H1 (cell line): ENCODE data around the gene DNAAF8. TPM values are rescaled to one million over a fixed set of nuclear protein-coding genes. Genes with fewer than 3 reads are reported as not detected.

Source experiments
- ATF2 ChIP-seq: IDR thresholded peaks from 2 replicates; pipeline ENCODE4 v1.6.1; 2012; ENCODE audit warnings: low read length, inconsistent platforms
- BACH1 ChIP-seq: IDR thresholded peaks from 2 replicates; pipeline ENCODE4 v1.6.1; 2012; ENCODE audit warnings: low read length, improper control_type of control experiment
- CHD1 ChIP-seq: IDR thresholded peaks from 2 replicates; pipeline ENCODE4 v1.6.1; 2012; ENCODE audit warnings: low read depth, low read length, improper control_type of control experiment
- CHD2 ChIP-seq: IDR thresholded peaks from 2 replicates; pipeline ENCODE4 v1.6.1; 2012; ENCODE audit warnings: low read length, improper control_type of control experiment
- CREB1 ChIP-seq: IDR thresholded peaks from 2 replicates; pipeline ENCODE4 v1.6.1; 2012; ENCODE audit warnings: inconsistent platforms
- E2F6 ChIP-seq: IDR thresholded peaks from 2 replicates; pipeline ENCODE4 v1.6.1; 2012; ENCODE audit warnings: inconsistent platforms
- EP300 ChIP-seq, 2 experiments: IDR thresholded peaks; 1 replicate in 1 of 2; 2 replicates in 1 of 2; pipeline ENCODE4 v1.6.1; 2011 to 2012; ENCODE audit warnings: low read depth in 2 of 2, low read length in 2 of 2, mild to moderate bottlenecking in 2 of 2, borderline replicate concordance in 1 of 2, inconsistent platforms in 1 of 2, moderate library complexity in 1 of 2
- KDM4A ChIP-seq: IDR thresholded peaks from one replicate; pipeline ENCODE4 v1.7.1; 2012; ENCODE audit warnings: low read depth, mild to moderate bottlenecking, moderate library complexity, low read length, inconsistent platforms; ENCODE audit not compliant: severe bottlenecking
- MAX ChIP-seq: IDR thresholded peaks from 2 replicates; pipeline ENCODE4 v1.6.1; 2012; ENCODE audit warnings: inconsistent platforms
- PHF8 ChIP-seq: fragments of 200-600 bp; sonication (generic); conservative IDR thresholded peaks from 2 replicates; pipeline ENCODE4 v1.7.1; 2012; ENCODE audit warnings: low read depth, mild to moderate bottlenecking, inconsistent platforms, low read length, moderate library complexity
- RNF2 ChIP-seq: fragments of 200-900, 300-1000 bp; sonication (generic); IDR thresholded peaks from 2 replicates; pipeline ENCODE4 v1.7.1; 2016; ENCODE audit warnings: borderline replicate concordance, low read depth, mild to moderate bottlenecking, antibody characterized with exemption, low read length; ENCODE audit not compliant: poor library complexity, severe bottlenecking; ENCODE audit errors: missing control alignments
- SAP30 ChIP-seq: fragments of 300-600 bp; sonication (generic); IDR thresholded peaks from 2 replicates; pipeline ENCODE4 v1.7.1; 2012; ENCODE audit warnings: low read length, moderate library complexity, mild to moderate bottlenecking, inconsistent platforms; ENCODE audit not compliant: insufficient read depth, insufficient replicate concordance
- SP1 ChIP-seq: IDR thresholded peaks from 2 replicates; pipeline ENCODE4 v1.6.1; 2011; ENCODE audit warnings: low read depth, low read length
- SP2 ChIP-seq: IDR thresholded peaks from 2 replicates; pipeline ENCODE4 v1.6.1; 2012; ENCODE audit warnings: mild to moderate bottlenecking, low read length, inconsistent platforms
- SUZ12 ChIP-seq: fragments of 200-600 bp; sonication (generic); IDR thresholded peaks from 2 replicates; pipeline ENCODE4 v1.6.1; 2012; ENCODE audit warnings: mild to moderate bottlenecking, inconsistent platforms, low read length, moderate library complexity, mixed read lengths
- TAF1 ChIP-seq: IDR thresholded peaks from 2 replicates; pipeline ENCODE4 v1.6.1; 2011; ENCODE audit warnings: mild to moderate bottlenecking, low read depth, low read length
- TAF7 ChIP-seq: optimal IDR thresholded peaks from 2 replicates; pipeline ENCODE3; 2011; ENCODE audit warnings: low read depth, mild to moderate bottlenecking, inconsistent platforms, low read length, moderate library complexity, borderline replicate concordance
- TEAD4 ChIP-seq: IDR thresholded peaks from 2 replicates; pipeline ENCODE4 v1.6.1; 2012; ENCODE audit warnings: low read depth, low read length, inconsistent platforms, mixed read lengths
- USF2 ChIP-seq: IDR thresholded peaks from 2 replicates; pipeline ENCODE4 v1.6.1; 2011; ENCODE audit warnings: low read length, improper control_type of control experiment
- ZNF274 ChIP-seq: IDR thresholded peaks from 2 replicates; pipeline ENCODE4 v1.7.0; 2012; ENCODE audit warnings: low read length, borderline replicate concordance; ENCODE audit errors: extremely low read depth
- polyA plus RNA-seq, 7 experiments: library from polyadenylated mRNA; depleted of rRNA in 3 of 7; stranded (reverse) in 5 of 7; unstranded in 2 of 7; fragments of >200 nt in 5 of 7; fragments of 200-250 nt in 2 of 7; gene quantifications; 1 replicate in 5 of 7; 2 replicates in 1 of 7; 4 replicates in 1 of 7; pipeline versions ENCODE4 v1.2.1 to v1.2.3, GENCODE V29; 2011 to 2013; ENCODE audit warnings: missing spikeins in 2 of 7, mixed read lengths in 2 of 7
- total RNA-seq: library from RNA; stranded (reverse); fragmentation: NEBNext Ultra II Directional; extraction: Animal tissue kit (Norgen Biotek cat#: 25700); gene quantifications from 2 replicates; pipeline ENCODE4 v1.2.1, GENCODE V29; 2021

The DNAAF8 gene
- total and polyA plus RNA-seq, 2 of the 8 experiments (the other 6 are each of a cell fraction or from before 2014, with no cell fraction given), result 0.39 TPM; not detected in 1

GRCh38 chr16:4734063-4734729 lies at the start of gene DNAAF8, which contains the start of gene ANKS3 (continued):
- TF ChIP-seq EP300 (IDR thresholded peaks at IDR 0.05; ENCODE audit: borderline replicate concordance in 1 of 2, low read depth in 2 of 2, low read length in 2 of 2), result peak; percentile 14 to 34; a peak in 2 of 3 replicates
- TF ChIP-seq CHD2, result peak; percentile 44; the same call in 1 of the 2 replicates
- no peak for TF ChIP-seq ATF2
- no peak for TF ChIP-seq TAF7
- peak; percentile 97 for TF ChIP-seq SAP30
- peak; percentile 64 for TF ChIP-seq TAF1
- TF ChIP-seq ZNF274, result no peak
- TF ChIP-seq SP1, result peak; percentile 59
- TF ChIP-seq E2F6, result 0 out of 2 replicates have a peak, but pooled peaks have one; percentile 10
- peak; percentile 60 for TF ChIP-seq KDM4A
- peak; percentile 21; the same call in 1 of the 2 replicates for TF ChIP-seq CREB1
- no peak for TF ChIP-seq RNF2
- peak; percentile 18; the same call in 1 of the 2 replicates for TF ChIP-seq SP2
- TF ChIP-seq TEAD4, result peak; percentile 87
- TF ChIP-seq CHD1, result no peak
- TF ChIP-seq BACH1, result no peak
- no peak for TF ChIP-seq USF2
- TF ChIP-seq MAX, result peak; percentile 74
- no peak for TF ChIP-seq SUZ12
- TF ChIP-seq PHF8, result peak; percentile 73
